NCI-H345 (cell line): ENCODE results near the gene KDM4C.

ENCODE experiments used
- DNase-seq: peaks from one replicate; lab custom pipeline; 2025; lab: John Stamatoyannopoulos, UW

KDM4C gene

DNA sequence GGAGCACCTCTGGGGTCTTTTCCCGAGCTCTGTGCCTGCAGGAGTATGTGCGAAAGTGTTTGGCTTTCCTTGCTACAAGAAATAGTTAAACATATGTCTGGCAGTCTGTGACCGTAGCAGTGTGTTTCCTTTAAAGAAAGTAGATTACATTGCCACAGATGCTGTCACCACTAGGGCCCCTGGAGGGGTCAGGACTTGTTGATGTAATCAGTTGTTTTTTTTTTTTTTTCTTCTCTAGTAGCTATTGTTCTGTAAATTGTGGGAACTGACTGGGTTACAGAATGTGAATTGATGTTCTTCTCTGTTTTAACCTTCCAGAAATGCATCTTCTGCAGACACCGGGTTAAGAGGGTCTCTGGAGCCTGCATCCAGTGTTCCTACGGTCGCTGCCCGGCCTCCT, 345.6 kb downstream of the KDM4C start:
- no peak for DNase-seq

- DNase-seq: no peak
Measured at GRCh38 chr9:7103771-7104170, 346.0 kb downstream of the KDM4C start.

DNA sequence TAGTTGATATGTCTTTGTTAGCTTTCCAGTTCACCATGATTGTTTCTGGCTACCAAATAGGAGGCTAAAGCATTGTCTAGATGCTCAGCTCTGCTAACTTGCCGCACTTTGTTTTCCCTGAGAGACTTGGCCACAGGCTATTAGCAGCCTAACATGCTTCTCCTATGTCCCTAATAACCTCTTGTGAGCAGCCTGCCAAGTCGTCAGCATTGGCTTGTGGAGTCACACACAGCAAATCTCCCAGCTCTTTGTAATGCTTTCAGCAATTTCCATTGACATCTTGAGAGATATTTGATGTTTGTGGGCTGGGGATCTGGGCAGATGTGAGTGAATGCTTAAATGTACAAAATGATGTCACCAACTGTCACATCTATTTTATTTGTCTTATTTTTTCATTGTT, 346.9 kb downstream of the KDM4C start:
- no peak for DNase-seq

- DNase-seq: no peak
Measured at GRCh38 chr9:7105095-7105494, 347.3 kb downstream of the KDM4C start.

DNA sequence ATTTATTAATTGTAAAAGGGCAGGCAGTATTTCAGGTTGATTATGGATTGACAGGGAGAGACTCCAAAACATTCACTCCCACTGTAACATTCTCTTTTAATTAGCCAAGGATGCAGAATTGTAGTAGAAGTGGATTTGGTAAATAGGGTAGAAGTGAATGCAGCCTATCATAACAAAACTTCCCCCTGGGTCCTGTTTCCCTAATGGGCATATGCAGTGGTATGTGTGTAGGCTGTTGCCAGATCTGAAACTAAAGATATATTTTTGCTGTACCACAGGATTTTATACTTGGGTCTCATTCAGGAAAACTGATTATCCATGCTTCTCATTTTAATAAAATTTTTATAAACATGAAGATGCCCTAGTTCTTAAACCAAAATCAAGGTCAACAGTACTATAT, 351.2 kb downstream of the KDM4C start:
- no peak for DNase-seq

GRCh38 chr9:7111413-7111812, 353.6 kb downstream of the KDM4C start:
- DNase-seq: no peak

- no peak for DNase-seq
Measured at GRCh38 chr9:7115606-7116005, 357.8 kb downstream of the KDM4C start.

DNA sequence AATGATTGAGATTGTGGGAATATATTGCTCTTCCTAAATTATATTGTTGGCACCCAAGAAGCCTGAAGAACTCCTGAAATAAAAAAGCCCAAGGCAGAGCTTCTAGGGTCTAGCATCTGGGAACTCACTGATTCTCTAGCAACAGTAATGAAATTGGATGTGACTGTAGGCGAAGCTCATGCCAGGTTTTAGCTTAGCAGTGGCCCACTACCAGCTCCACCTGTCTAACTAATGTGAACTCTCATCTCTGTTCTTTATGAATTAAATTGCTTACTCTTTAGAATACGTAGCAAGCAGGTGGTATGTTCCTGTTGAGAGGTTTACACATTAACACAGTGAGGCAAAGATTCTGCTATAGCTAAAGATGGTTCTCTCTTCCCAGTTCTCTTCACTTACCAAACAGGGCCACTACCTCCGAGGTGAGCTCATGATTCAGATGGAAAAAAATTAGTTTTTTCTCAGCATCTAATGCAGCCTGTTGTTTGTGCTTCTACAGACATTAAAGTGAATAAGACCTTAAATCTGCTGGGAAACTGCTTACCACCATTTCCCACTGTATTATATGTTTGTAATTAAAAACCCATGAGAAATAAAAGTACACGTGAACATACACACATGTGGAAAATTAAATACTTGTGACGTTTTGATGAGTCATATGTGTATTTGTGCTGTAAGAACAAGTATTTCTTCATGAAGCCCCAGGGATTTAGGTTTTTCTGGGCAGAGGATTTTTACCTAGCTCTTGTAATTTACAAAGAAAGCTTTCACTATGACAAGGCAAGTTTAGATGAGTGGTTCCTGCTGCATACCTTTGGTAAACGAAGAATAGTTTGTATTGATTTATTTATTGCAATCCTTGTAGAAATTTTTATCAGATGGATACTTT, 360.1 kb downstream of the KDM4C start:
- peak; percentile 60 for DNase-seq

DNA sequence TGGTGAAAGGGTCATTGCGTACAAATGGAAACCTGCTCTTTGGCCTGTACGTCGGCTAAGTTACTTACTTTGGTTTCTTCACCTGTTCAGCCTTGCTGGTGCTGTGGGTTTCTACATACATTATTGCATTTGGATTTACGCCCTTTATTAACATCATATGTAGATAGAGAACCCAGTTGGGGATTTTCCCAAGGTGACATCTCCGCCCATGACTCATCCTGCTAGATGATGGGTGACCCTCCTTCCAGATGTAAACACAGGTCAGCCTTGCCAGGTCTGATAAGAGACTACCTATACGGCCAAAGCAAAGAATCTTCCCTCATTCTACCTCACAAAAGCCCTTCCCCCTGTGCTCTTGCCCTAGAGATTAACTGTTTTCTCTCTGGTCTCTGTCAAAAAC, 360.9 kb downstream of the KDM4C start:
- no peak for DNase-seq

GRCh38 chr9:7119612-7120011, 361.8 kb downstream of the KDM4C start:
- DNase-seq: no peak

DNA sequence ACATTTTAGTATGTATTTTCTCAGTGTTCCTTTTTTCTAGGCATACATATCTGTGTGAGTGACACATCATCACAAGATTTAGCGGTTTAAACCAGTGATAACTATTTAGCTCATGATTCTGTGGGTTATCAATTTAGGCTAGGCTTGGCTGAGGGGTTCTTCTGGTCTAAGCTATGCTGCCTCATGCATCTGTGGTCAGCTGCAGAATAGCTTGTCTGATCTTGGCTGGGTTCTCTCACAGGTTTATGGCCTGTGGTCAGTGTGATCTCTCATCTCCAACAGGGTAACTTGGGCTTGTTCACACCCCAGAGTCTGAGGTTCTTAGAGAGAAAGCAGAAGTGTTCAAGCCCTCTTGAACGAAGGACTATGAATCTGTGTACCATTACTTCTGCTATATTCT, 363.3 kb downstream of the KDM4C start:
- DNase-seq: no peak

DNA sequence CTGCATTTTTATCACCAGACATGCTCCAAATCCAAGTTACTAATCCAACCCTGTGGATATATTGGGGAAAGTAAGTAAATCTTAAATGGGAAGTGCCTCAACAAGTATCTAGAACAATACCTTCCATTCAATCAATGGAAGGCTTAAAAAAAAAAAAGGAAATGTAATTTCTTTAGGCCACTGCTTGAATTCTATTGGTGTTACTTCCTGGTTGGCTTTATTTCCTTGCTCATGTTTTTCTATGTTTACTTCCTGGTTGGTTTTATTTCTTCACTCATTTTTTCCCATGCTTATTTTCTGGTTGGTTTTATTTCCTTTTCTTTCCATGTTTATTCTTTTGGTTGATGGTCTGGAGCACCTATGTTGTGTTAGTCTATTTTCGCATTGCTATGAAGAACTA, 363.9 kb downstream of the KDM4C start:
- DNase-seq: no peak

DNA sequence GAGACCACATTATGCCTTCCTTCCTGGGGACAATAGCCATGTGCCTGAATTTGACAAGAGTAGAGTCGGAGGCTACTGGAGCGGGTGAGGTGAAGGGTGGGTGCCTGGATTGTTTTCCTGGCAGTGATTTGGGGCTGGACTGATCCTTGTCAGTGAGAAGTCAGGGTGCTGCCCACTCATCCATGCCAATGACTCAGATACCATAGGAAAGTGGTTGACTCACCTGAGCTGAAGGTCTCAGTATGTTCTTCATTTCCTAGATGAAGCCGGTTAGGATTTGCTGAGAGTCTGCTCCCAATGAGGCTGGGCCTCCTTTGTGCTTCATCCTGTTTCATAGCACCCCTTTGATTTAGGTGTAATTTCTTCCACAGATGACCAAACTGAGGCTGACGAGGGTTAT, 366.0 kb downstream of the KDM4C start:
- DNase-seq: no peak

GRCh38 chr9:7125231-7125630, 367.5 kb downstream of the KDM4C start:
- no peak for DNase-seq

GRCh38 chr9:7129391-7129790, 371.6 kb downstream of the KDM4C start:
- DNase-seq: no peak

DNA sequence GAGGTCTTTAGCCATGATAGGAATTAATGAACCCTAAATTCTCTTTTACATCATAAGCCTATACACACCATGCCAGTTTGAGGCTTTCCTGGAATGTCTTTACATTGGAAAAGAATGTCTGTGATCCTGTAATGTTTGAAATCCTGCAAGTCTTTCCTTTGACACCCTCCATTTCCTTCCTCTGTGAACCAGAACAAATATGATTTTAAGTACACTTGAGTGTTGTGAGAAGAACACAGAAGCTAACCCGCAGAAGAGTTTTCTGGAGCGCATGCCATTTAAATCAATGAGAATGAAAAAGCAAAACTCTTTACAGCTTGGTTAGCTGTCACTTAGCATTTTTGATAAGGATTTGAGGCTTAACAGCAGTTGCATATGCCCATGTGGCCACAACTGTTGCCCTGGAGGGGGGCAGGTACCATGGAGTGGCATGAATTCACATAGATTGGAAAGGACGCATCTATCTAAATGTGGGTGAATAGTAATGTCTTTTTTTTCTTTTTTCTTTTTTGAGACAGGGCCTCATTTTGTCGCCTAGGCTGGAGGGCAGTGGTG, 372.6 kb downstream of the KDM4C start:
- DNase-seq: no peak

DNA sequence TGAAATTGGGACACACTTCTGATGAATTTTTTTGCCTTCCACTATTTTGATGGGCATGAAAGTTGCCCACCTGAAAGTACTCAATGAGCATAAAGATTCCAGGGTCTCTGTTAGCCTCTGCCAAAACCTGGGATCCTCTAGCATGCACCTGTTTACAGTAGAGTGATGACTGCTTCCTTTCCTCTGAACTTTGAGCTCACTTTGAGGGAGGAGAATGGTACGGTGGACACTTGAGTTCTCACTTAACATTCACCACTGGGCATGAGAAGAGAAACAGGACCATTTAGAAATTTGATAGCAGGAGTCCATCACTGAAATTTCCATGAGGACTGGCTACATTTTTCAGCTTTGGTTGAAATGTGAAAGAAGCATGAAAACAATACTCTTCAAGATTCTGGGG, 374.8 kb downstream of the KDM4C start:
- no peak for DNase-seq

DNA sequence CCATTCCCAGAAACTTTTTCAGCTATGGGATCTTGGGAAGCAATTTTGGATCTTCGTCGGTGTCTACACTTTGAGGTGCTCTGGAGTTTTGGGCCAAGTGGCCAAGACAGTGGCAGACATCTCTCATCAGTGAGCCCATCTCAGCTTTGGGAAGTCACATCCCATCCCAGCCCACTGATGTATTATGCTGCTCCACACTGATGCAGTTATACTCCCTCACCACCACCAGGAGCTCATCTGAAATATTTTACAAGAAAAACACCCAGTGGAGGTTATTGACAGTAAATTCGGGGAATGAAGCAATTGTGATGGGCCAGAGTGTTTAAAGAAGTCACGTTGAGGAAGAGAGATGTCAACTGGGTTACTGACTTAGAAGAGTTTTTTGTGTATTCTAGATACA, 378.0 kb downstream of the KDM4C start:
- no peak for DNase-seq

- DNase-seq: no peak
Measured at GRCh38 chr9:7137040-7137439, 379.3 kb downstream of the KDM4C start.

DNA sequence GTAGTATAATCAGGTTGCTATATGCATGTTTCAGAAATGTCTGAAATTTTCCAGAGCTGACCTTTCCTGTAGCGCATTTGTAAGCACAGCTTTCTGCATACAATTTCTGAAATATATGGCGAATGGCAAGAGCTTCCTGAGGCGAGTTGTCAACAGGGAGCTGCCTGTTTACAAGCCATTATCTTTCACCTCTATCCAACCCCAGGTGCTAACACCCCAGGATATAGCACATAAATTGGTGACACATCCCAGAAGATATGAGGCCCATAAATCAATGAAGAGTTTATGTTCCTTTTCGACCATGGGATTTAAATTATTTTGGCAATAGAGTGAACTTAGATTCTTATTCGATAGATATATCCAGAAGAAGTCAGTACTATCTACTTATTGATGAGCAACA, 379.8 kb downstream of the KDM4C start:
- DNase-seq: no peak

DNA sequence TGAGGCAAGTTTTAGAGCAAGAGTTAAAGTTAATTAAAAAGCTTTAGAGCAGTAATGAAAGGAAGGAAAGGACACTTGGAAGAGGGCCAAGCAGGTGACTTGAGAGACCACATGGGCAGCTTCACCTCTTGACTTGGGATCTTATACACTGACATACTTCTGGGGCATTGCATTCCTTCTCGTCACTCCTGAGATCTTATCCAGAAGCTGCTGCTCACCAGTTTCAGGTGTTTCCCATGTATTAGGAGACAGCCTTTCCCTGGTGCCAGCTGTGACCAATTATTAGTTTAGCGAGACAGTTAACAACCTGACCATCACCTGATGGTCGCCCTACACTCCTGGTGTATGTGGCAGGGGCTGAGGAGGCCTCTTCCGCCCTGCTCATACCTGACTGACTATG, 382.1 kb downstream of the KDM4C start:
- DNase-seq: no peak

DNA sequence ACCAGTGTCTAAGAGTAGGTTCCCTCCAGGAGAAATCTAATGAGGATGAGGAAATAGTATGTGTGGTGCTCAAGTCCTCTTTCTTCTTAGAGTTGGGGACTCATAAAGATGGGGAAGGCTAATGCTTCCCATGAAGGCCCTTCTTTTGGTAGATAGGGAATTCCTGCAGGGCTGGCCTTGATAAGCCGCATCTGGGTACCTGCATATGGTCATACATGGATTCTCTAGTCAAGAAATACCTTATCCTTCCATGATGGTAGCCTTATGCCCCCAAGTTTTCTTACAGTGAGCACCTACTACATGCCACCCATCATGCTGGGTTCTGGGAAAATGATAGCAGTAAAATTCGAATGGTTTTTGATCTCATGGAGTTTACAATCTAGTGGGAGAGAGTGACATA, 382.6 kb downstream of the KDM4C start:
- no peak for DNase-seq

GRCh38 chr9:7143645-7144200, 385.9 kb downstream of the KDM4C start:
- DNase-seq: no peak
